Activated CD8-positive, alpha-beta memory T cell treated with anti-CD3 and anti-CD28 coated beads, Interleukin-2, amount 50 U/mL, for 24 hours (primary cell): ENCODE results near the gene RAD18.

Experiments used
- DNase-seq: peaks from one replicate; pipeline ENCODE4 v3.0.0-alpha.2; 2020; ENCODE audit errors: extremely low read depth

The RAD18 gene

DNA sequence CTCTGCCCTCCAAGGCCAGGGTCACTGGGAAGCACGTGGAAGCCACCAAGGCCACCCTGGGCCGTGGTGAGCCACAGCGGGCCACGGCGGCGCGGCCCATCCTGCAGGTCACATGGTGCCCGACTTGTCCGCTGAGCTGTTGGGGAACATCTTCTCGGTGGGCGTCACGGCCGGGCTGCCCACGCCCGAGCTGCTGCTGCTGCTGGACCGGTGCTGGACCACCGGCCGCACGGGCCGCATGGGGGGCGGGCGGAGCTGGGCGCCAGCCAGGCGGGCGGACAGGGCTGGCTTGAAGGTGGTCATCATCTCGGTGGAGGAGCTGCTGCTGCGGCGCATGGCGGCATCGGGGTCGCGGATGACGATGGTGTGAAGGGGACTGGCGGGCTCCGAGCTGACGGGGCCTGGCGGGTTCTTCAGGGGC, 22.1 kb upstream of the RAD18 start:
- no peak for DNase-seq

GRCh38 chr3:8984526-8984925, 21.3 kb upstream of the RAD18 start:
- DNase-seq, result no peak

- no peak for DNase-seq
These were observed 20.8 kb upstream of the RAD18 start for GRCh38 chr3:8984081-8984480.

DNA sequence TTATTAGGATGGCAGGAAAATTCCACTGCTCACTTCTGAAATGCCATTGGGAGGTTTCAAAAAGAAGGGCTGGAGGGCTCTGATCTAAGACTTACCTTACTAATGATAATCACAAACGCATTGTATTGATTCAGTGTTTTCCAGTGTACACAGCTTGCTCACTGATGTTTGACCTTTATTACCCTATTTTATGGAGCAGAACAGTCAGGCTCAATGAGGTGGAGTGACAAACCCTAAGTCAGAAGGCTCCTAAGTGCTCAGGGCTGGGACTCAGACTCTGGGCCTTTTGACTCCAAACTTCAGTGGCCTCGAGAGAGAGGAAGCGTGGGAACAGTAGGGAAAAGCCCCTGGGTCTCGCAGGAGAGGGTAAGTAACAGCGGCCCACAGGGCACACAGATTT, 20.3 kb upstream of the RAD18 start:
- DNase-seq, result no peak

DNA sequence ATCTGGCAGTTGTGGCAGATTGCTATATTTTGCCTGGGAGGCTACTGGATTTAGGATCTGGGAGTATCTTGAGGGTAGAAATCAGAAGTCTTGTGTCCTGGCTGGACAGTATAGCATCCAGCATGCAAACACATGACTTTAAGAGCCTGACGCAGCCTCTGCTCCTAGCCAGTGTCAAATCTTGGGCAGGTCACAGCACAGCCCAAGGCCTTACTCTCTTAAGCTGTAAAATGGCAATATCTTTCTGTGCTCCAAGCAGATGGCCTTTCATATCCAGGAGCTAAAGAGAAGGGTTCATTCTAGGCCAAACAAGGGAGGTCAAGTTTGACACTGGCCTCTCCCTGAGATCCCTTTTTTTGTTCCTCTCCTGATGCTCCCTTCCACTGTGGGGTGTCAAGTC, 19.8 kb upstream of the RAD18 start:
- DNase-seq, result no peak

DNA sequence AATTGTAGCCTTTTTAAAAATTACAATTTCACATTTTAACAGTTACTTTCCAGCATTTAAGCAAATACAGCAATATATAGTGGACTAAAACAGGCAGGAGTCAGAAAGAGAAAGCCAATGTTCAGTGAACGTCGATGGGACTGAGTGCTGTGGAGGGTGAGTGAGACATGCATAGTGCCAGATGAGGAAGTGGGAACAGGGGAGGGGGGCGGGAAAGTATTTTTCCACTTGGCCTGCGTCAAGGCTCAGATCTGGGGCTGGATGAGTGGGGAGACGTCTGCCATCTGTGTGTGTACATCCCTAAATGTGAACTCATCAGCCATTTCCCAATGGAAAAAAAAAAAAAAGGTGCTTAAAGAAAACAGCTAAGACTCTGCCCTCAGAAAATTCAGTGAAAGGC, 19.2 kb upstream of the RAD18 start:
- DNase-seq, result no peak

- no peak for DNase-seq
These were observed 18.4 kb upstream of the RAD18 start for GRCh38 chr3:8981700-8982099.

DNA sequence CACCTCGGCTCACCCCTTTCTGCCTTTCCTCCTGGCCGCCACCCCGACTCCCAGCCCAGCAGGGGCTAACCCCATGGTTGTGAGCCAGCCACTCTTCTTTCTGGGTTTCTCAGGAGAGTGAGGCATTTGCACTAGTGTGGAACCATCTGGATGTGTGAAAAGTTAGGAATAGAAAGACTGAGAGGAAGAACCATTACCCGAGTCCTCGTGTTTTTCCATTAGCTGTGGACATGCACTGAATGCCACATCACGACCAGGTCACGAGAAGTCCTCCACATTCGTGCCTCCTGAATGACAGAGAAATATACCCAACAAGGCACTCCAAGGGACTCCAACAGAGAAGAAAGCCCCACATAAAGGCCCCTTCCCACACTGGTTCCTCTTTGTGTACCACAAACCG, 18.0 kb upstream of the RAD18 start:
- DNase-seq, result no peak

DNA sequence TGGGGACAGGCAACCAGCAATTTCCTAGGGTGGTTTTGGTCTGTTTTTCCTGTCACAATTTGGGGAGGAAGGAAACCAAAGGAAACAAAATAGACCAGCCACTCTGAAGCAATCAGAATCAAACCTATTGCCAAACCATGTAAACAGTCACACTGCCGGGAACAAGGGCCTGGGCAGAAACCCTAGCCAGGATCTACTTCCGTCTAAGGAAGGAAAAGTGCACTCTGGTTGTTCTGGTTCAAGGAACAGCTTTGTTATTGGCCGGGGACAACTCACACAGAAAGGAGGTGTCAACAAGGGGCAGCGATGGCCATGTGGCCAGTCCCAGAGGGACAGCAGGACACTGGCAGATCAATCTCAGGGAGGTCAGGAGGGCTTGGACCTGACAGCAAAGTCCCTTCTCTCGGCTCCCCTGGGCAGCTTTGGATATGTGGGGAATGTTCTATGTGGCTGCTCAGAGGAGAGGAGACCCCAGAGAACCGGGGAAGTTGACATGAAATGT, 17.5 kb upstream of the RAD18 start:
- no peak for DNase-seq

DNA sequence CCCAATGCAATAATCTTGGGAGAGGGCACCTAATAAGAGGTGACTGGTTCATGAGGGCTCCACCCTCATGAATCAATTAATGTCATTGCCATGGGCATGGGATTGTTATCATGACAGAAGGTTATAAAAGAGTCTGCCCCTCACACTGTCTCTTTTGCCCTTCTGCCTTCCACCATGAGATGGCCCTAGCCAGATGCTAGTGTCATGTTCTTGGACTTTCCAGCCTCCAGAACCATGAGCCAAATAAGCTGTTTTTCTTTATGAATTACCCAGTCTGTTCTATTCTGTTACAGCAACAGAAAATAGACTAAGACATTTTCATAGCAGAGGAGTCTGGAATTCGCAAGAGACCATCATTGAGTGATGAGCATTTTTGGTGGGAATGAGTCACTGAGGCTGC, 16.0 kb upstream of the RAD18 start:
- no peak for DNase-seq

- no peak for DNase-seq
These were observed 15.3 kb upstream of the RAD18 start for GRCh38 chr3:8978551-8978950.

GRCh38 chr3:8976540-8977182, 13.4 kb upstream of the RAD18 start:
- DNase-seq, result no peak

DNA sequence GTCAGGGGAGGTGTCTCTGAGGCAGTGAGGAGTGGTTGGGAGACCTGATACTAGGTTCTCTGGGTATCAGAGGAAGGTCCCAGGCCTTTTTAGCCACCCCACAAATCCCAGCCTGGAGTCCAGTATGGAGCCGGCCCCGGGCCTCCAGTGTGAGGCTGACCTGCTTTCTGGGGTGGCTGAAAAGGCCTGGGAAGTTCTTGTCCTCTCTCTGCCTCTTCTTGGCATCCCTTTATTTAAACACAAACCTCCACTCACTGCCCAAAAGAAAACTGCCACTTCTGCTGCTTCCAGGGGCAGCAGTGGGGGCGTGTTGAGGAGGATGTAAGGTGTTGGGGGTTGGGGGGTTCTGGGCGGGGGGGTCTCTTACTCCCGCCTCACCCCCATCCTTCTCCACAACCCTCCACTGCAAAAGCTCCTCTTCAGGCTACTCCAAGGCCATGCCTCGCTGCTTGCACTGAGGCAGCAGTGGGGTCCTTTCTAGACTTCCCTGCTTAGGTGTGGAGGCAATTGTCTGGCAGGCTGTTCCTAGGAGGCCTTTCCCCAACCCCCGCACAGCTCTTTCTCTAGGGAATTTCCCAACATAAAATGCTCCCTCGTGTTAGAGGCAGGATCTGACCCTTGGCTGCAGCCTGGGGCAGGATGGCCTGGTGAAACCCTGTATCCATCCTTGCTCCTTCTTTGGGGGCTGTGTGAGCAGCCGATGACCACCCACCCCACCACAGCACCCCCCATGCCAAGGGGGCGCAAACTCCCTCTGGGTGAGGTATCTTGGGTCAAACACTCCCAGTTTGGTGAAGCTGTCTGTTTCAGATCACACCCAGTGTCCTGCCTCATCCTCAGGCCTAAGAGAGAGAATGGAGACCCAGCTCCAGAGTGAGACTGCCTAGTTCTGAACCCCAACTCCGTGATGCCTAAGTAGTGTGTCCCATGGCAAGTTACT, 12.1 kb upstream of the RAD18 start:
- DNase-seq, result no peak

GRCh38 chr3:8974458-8974857, 11.2 kb upstream of the RAD18 start:
- DNase-seq, result no peak

DNA sequence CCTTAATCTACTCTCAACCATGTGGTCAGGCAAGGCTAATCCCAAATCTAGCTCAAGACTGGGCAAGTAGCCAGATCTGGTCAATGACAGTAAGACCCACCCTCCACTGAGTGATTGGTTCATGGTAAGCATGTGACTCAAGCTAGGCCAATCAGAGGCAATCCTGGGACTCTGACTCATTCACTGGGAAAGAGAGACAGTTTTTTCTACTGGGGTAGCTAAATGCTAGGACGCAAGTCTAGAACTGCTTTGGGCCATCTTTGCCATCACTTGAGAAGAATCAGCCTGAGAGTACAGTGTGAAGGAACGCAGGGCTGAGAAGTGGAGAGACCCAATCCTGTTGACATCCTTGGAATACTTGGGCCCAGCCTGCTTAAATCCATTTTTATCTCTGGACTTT, 9.4 kb upstream of the RAD18 start:
- no peak for DNase-seq

- peak; percentile 52 for DNase-seq
These were observed 7.8 kb upstream of the RAD18 start for GRCh38 chr3:8970971-8971589.

DNA sequence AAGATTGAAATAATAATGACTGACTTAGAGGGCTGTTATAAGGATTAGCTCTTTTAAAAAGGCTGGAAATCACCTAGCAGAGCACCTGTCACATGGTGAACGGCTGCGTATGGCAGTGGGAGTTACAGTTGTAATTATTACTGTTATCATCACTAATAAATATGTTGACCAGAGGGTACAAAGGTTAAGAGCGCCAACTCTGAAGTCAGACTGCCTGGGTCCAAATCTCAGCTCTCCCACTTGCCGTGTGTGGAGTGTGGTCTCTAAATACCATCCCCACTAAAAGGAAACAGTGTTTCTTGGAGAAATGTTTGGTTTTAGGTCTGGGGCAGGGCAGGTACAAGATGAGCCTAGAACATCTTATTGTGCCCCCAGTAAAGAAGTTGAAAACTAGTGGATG, 6.0 kb upstream of the RAD18 start:
- no peak for DNase-seq

GRCh38 chr3:8968375-8968882, 5.2 kb upstream of the RAD18 start:
- no peak for DNase-seq

DNA sequence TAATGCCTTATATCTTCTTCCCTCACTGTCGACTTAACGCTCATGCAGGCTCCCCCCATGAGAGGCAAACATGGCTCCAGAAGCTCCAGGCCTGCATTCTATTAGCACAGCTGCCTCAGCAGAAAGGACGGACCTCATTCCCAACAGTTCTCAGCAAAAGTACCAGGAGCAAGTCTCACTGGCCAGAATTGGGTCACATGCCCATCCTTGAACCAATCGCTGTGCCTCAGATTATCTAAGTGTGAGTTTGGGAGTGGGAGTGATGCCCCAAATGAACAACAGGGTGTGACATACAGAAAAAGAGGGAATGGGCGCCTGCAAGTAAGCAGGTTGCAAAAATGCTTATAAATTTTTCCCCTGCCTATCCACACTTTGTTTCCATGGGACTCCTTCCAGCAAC, 4.3 kb upstream of the RAD18 start:
- DNase-seq, result no peak

DNA sequence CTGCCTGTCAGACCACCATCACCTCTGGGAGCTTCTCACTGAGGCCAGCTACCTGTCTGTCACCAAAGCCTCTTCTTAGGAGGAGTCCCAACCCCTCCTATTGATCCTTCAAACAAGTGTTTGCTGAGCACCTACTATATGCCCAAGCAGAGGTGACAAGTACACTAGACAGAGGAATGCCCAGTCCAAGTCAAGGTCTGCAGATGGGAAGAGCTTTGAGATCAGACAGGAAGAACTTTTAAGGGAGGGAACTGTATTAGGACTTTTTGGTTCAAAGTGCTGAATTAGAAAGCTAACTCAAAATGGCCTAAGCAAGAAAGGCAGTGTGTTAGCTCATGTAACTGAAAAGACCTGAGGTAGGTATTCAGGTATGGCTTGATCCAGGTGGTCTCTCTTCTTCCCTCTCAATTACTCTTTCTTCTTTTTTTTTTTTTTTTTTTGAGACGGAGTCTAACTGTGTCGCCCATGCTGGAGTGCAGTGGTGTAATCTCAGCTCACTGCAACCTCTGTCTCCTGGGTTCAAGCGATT, 3.6 kb upstream of the RAD18 start:
- DNase-seq, result no peak

DNA sequence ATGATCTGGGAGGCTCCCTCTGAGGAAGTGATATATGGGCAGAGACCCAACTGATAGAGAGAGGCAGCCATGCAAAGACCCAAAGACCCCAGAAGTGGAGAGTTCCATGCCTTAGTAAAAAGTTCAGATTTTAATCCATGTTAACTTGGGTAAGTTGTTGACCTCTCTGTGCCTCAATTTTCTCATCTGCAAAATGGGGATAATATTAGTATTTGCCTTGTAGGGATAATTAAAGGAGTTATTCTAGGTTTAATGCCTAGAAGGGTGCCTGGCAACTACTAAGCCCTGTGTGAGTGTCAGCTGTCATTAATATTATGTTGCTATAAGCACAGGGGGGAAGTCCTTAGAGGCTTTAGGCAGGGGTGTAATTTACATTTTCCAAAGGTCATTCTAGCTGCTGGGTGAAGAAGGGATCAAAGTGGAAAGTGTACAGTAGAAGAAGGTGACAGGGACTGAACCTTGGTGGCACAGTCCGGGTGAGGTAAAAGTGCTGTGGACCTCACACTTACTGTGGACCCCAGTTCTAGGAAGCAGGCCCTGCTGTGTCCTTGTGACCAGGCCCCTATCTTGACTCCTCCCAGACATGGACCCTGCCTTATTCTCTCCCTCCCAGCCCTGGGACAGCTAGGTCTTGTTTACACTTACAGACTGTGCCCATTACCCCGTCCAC, 3.0 kb upstream of the RAD18 start:
- DNase-seq, result no peak
